Endothelial cell of umbilical vein (primary cell): ENCODE data around the gene GAP43. TPM values are rescaled to one million over a fixed set of nuclear protein-coding genes. Genes with fewer than 3 reads are reported as not detected.

Source experiments
- BruUV-seq: library from RNA; stranded (reverse); fragments of 400-500 nt; replicated peaks from 2 replicates; lab custom pipeline; 2021; lab: Mats Ljungman, UMichigan
- CTCF ChIA-PET: fragments of 300-600, 350-600 bp; sonication (Branson Sonifier 250); formaldehyde crosslinking; loops from one replicate; lab custom pipeline; 2021; ENCODE audit warnings: antibody characterized with exemption, inconsistent platforms; lab: Charles Lee
- POLR2A ChIA-PET: fragments of 300-600, 350-600 bp; sonication (Branson Sonifier 250); formaldehyde crosslinking; loops from one replicate; lab custom pipeline; 2021; ENCODE audit warnings: antibody characterized with exemption, inconsistent platforms; lab: Charles Lee
- DNase-seq: peaks from one replicate; pipeline ENCODE4 v3.0.0-alpha.2; 2011; ENCODE audit warnings: low read depth, low spot score
- FAIRE-seq: peaks from 2 replicates; lab custom pipeline; 2011; peaks lifted over from hg19 to GRCh38; lab: Jason Lieb, UNC
- H2AFZ ChIP-seq: 2 replicates; pipeline ENCODE4 v1.6.0; 2012; ENCODE audit warnings: low read depth, low read length, control low read depth, inconsistent platforms
- H3K27ac ChIP-seq: 2 replicates; pipeline ENCODE4 v1.5.1; 2011; ENCODE audit warnings: low read depth, mild to moderate bottlenecking, control low read depth, low read length, moderate library complexity; ENCODE audit not compliant: insufficient read depth
- H3K27me3 ChIP-seq, 2 experiments: 2 replicates each; pipeline versions ENCODE4 v1.6.0 to v1.6.1; 2011; ENCODE audit warnings: low read length in 2 of 2, mixed read lengths in 1 of 2; ENCODE audit not compliant: control insufficient read depth in 2 of 2, insufficient read depth in 2 of 2
- H3K36me3 ChIP-seq, 2 experiments: 2 replicates in 1 of 2; 3 replicates in 1 of 2; pipeline ENCODE4 v1.5.1; 2011; ENCODE audit warnings: low read length in 2 of 2, mild to moderate bottlenecking in 1 of 2, moderate library complexity in 1 of 2; ENCODE audit not compliant: control insufficient read depth in 2 of 2, insufficient read depth in 2 of 2; ENCODE audit errors: extremely low read depth in 1 of 2
- H3K4me1 ChIP-seq: 3 replicates; pipeline ENCODE4 v1.5.1; 2011; ENCODE audit warnings: mild to moderate bottlenecking, low read length; ENCODE audit not compliant: control insufficient read depth, insufficient read depth; ENCODE audit errors: extremely low read depth
- H3K4me2 ChIP-seq: 2 replicates; pipeline ENCODE4 v1.6.1; 2011; ENCODE audit warnings: low read length, control low read depth, mixed read lengths; ENCODE audit not compliant: insufficient read depth
- H3K4me3 ChIP-seq, 3 experiments: fragments of 200-600 bp in 1 of 3; sonication (generic), shearing (Covaris generic) in 1 of 3; replicated peaks in 1 of 3; 2 replicates each; pipeline ENCODE4 v1.5.1; 2011 to 2016; ENCODE audit warnings: control low read depth in 3 of 3, low read length in 3 of 3, mild to moderate bottlenecking in 2 of 3, inconsistent platforms in 1 of 3, low read depth in 1 of 3, moderate library complexity in 1 of 3; ENCODE audit not compliant: insufficient read depth in 1 of 3
- H3K79me2 ChIP-seq: 2 replicates; pipeline ENCODE4 v1.6.0; 2012; ENCODE audit warnings: low read length, inconsistent platforms; ENCODE audit not compliant: control insufficient read depth, insufficient read depth
- H3K9ac ChIP-seq: replicated peaks from 2 replicates; pipeline ENCODE3; 2011; ENCODE audit warnings: low read length, control low read depth; ENCODE audit not compliant: insufficient read depth; ENCODE audit errors: extremely low read depth
- H3K9me1 ChIP-seq: replicated peaks from 3 replicates; pipeline ENCODE4 v1.6.0; 2011; ENCODE audit warnings: mild to moderate bottlenecking, low read length; ENCODE audit not compliant: control insufficient read depth, insufficient read depth; ENCODE audit errors: extremely low read depth
- H3K9me3 ChIP-seq: replicated peaks from 2 replicates; pipeline ENCODE4 v1.5.1; 2012; ENCODE audit warnings: low read length, inconsistent platforms; ENCODE audit not compliant: control insufficient read depth, insufficient read depth
- H4K20me1 ChIP-seq: replicated peaks from 2 replicates; pipeline ENCODE3; 2011; ENCODE audit warnings: mild to moderate bottlenecking, low read length; ENCODE audit not compliant: control insufficient read depth, insufficient read depth; ENCODE audit errors: extremely low read depth
- CTCF ChIP-seq, 2 donors: IDR thresholded peaks; 1 replicate in 1 of 2; 2 replicates in 1 of 2; pipeline ENCODE4 v1.5.1; 2011; ENCODE audit warnings: low read length in 2 of 2, mild to moderate bottlenecking in 2 of 2, moderate library complexity in 2 of 2, control low read depth in 1 of 2, inconsistent platforms in 1 of 2, low read depth in 1 of 2; ENCODE audit not compliant: insufficient read depth in 1 of 2; ENCODE audit errors: extremely low read depth in 1 of 2
- EZH2 ChIP-seq: IDR thresholded peaks from 2 replicates; pipeline ENCODE4 v1.6.1; 2012; ENCODE audit warnings: borderline replicate concordance, low read depth, mild to moderate bottlenecking, moderate library complexity, low read length, inconsistent platforms; ENCODE audit not compliant: severe bottlenecking
- FOS ChIP-seq: IDR thresholded peaks from 2 replicates; pipeline ENCODE4 v1.6.1; 2011; ENCODE audit warnings: mild to moderate bottlenecking, low read length, moderate library complexity, borderline replicate concordance; ENCODE audit not compliant: insufficient read depth
- GATA2 ChIP-seq: IDR thresholded peaks from 2 replicates; pipeline ENCODE4 v1.7.0; 2011; ENCODE audit warnings: low read depth, mild to moderate bottlenecking, moderate library complexity, mixed read lengths, low read length; ENCODE audit not compliant: insufficient read length, insufficient read depth
- JUN ChIP-seq: IDR thresholded peaks from 2 replicates; pipeline ENCODE4 v1.6.1; 2011; ENCODE audit warnings: borderline replicate concordance, low read depth; ENCODE audit not compliant: insufficient read length, insufficient read depth
- MAX ChIP-seq: IDR thresholded peaks from 2 replicates; pipeline ENCODE4 v1.6.1; 2011; ENCODE audit not compliant: insufficient read depth, insufficient read length
- MYC ChIP-seq: IDR thresholded peaks from one replicate; pipeline ENCODE4 v1.6.1; 2011; ENCODE audit warnings: mild to moderate bottlenecking, low read depth, low read length
- POLR2A ChIP-seq: IDR thresholded peaks from 2 replicates; pipeline ENCODE4 v1.6.1; 2012; ENCODE audit warnings: low read depth, mild to moderate bottlenecking, control low read depth, low read length
- POLR2AphosphoS5 ChIP-seq: IDR thresholded peaks from 2 replicates; pipeline ENCODE4 v1.6.1; 2012; ENCODE audit warnings: low read depth, mild to moderate bottlenecking, control low read depth, low read length, moderate library complexity; ENCODE audit not compliant: insufficient read depth
- dilution Hi-C: fragments of 300-500 bp; cut with MboI; formaldehyde crosslinking; loops from one replicate; pipeline ENCODE4 v1.15.0; 2019; ENCODE audit warnings: low sequenced_read_pairs; ENCODE audit not compliant: extremely low pct_ligation_motif_present
- intact Hi-C: fragments of 100-400 bp; cut with micrococcal nuclease; formaldehyde crosslinking; loops from one replicate; pipeline ENCODE4 v1.10.0; 2022
- polyA plus RNA-seq, 4 experiments: library from polyadenylated mRNA; depleted of rRNA in 3 of 4; stranded (reverse) in 3 of 4; unstranded in 1 of 4; fragments of >200 nt; gene quantifications; 2 replicates each; pipeline versions ENCODE4 v1.2.1 to v1.2.3, GENCODE V29; 2011 to 2012; ENCODE audit warnings: missing spikeins in 1 of 4
- total RNA-seq: library from RNA; stranded (reverse); gene quantifications from 2 replicates; pipeline ENCODE4 v1.2.3, GENCODE V29; 2021

GAP43 gene
- total and polyA plus RNA-seq, 2 donors (not counting 3 experiments of a cell fraction or from before 2014, with no cell fraction given), result 0.06 TPM; not detected in 1

GRCh38 chr3:115576325-115576875 lies 46.9 kb upstream of the GAP43 start:
- no peak overlapping the region for H3K4me2 ChIP-seq
- BruUV-seq, result no TSS peak
- H4K20me1 ChIP-seq, result no peaks in the 10 kb centered on the region
- no peak for DNase-seq
- H3K9me1 ChIP-seq, result no peaks in the 10 kb centered on the region
- H3K4me1 ChIP-seq, result no peaks in the 10 kb centered on the region
- no peaks in the 10 kb centered on the region for H3K9me3 ChIP-seq
- H3K9ac ChIP-seq, result no peak overlapping the region
- no peak overlapping the region for H2AFZ ChIP-seq
- H3K27me3 ChIP-seq, result peaks cover 2% of the 10 kb centered on the region in 2 experiments
- dilution Hi-C loops (no loop called here), intact Hi-C loops (no loop called here)
- FAIRE-seq, result no peak
- no peak overlapping the region for H3K27ac ChIP-seq
- ChIA-PET POLR2A (no interaction called here), CTCF (no interaction called here)
- TF ChIP-seq POLR2AphosphoS5 (no peak), EZH2 (no peak), MAX (no peak), POLR2A (no peak), CTCF (IDR thresholded peaks at IDR 0.05; ENCODE audit: extremely low read depth in 1 of 2, insufficient read depth in 1 of 2, low read depth in 1 of 2, low read length in 2 of 2) (no peak), MYC (no peak), FOS (no peak), JUN (no peak), GATA2 (no peak)
- no peaks in the 10 kb centered on the region for H3K36me3 ChIP-seq
- no peaks in the 10 kb centered on the region for H3K79me2 ChIP-seq
- no peak overlapping the region for H3K4me3 ChIP-seq
